Keratinocyte (primary cell): ENCODE measurements around the gene FABP1. TPM values are rescaled to one million over a fixed set of nuclear protein-coding genes. Genes with fewer than 3 reads are reported as not detected.

Experiments used
- DNase-seq: peaks from one replicate; pipeline ENCODE4 v3.0.0-alpha.2; 2011; ENCODE audit warnings: low read depth, missing footprints, low spot score
- FAIRE-seq: peaks from 2 replicates; lab custom pipeline; 2011; peaks lifted over from hg19 to GRCh38; lab: Jason Lieb, UNC
- H2AFZ ChIP-seq: 2 replicates; pipeline ENCODE4 v1.6.0; 2012; ENCODE audit warnings: low read length, control low read depth, inconsistent platforms; ENCODE audit not compliant: control insufficient read depth
- H3K27ac ChIP-seq: 2 replicates; pipeline ENCODE4 v1.5.1; 2011; ENCODE audit warnings: low read length; ENCODE audit not compliant: control insufficient read depth, insufficient read depth
- H3K27me3 ChIP-seq: 3 replicates; pipeline ENCODE4 v1.6.0; 2011; ENCODE audit warnings: low read length; ENCODE audit not compliant: control insufficient read depth, insufficient read depth; ENCODE audit errors: extremely low read depth
- H3K36me3 ChIP-seq, 2 experiments: 2 replicates in 1 of 2; 3 replicates in 1 of 2; pipeline ENCODE4 v1.5.1; 2011; ENCODE audit warnings: low read length in 2 of 2, mild to moderate bottlenecking in 1 of 2; ENCODE audit not compliant: control insufficient read depth in 2 of 2, insufficient read depth in 2 of 2; ENCODE audit errors: extremely low read depth in 1 of 2
- H3K4me1 ChIP-seq: 3 replicates; pipeline ENCODE4 v1.5.1; 2011; ENCODE audit warnings: low read length; ENCODE audit not compliant: control insufficient read depth, insufficient read depth; ENCODE audit errors: extremely low read depth
- H3K4me2 ChIP-seq: 3 replicates; pipeline ENCODE4 v1.6.0; 2011; ENCODE audit warnings: low read depth, low read length; ENCODE audit not compliant: control insufficient read depth, insufficient read depth; ENCODE audit errors: extremely low read depth
- H3K4me3 ChIP-seq, 3 experiments: fragments of 200-600 bp in 1 of 3; sonication (generic) in 1 of 3; 2 replicates in 2 of 3; 3 replicates in 1 of 3; pipeline ENCODE4 v1.5.1; 2011 to 2016; ENCODE audit warnings: low read length in 3 of 3, mild to moderate bottlenecking in 3 of 3, control low read depth in 2 of 3, inconsistent platforms in 1 of 3, low read depth in 1 of 3, mixed read lengths in 1 of 3, mixed run types in 1 of 3, moderate library complexity in 1 of 3; ENCODE audit not compliant: control insufficient read depth in 2 of 3, insufficient read depth in 2 of 3; ENCODE audit errors: extremely low read depth in 1 of 3
- H3K79me2 ChIP-seq: 2 replicates; pipeline ENCODE4 v1.6.0; 2012; ENCODE audit warnings: low read length; ENCODE audit not compliant: control insufficient read depth, insufficient read depth
- H3K9ac ChIP-seq: 3 replicates; pipeline ENCODE4 v1.6.0; 2011; ENCODE audit warnings: low read length; ENCODE audit not compliant: control insufficient read depth, insufficient read depth; ENCODE audit errors: extremely low read depth
- H3K9me1 ChIP-seq: 3 replicates; pipeline ENCODE4 v1.6.0; 2011; ENCODE audit warnings: low read length; ENCODE audit not compliant: control insufficient read depth, insufficient read depth; ENCODE audit errors: extremely low read depth
- H3K9me3 ChIP-seq: 2 replicates; pipeline ENCODE4 v1.5.1; 2012; ENCODE audit warnings: low read depth, low read length; ENCODE audit not compliant: control insufficient read depth
- H4K20me1 ChIP-seq: 3 replicates; pipeline ENCODE4 v1.6.0; 2011; ENCODE audit warnings: low read length; ENCODE audit not compliant: control insufficient read depth, insufficient read depth; ENCODE audit errors: extremely low read depth
- CTCF ChIP-seq, 3 experiments: IDR thresholded peaks in 1 of 3; conservative IDR thresholded peaks in 1 of 3; optimal IDR thresholded peaks in 1 of 3; 2 replicates in 2 of 3; 3 replicates in 1 of 3; pipeline versions ENCODE3 to v1.5.1; 2011; ENCODE audit warnings: low read length in 3 of 3, mild to moderate bottlenecking in 3 of 3, moderate library complexity in 2 of 3, control low read depth in 1 of 3, inconsistent platforms in 1 of 3; ENCODE audit not compliant: insufficient read depth in 2 of 3; ENCODE audit errors: extremely low read depth in 1 of 3
- EZH2 ChIP-seq: IDR thresholded peaks from one replicate; pipeline ENCODE4 v1.6.1; 2012; ENCODE audit warnings: inconsistent platforms, mild to moderate bottlenecking, low read length, moderate library complexity
- dilution Hi-C: fragments of 300-500 bp; cut with MboI; formaldehyde crosslinking; loops from one replicate; pipeline ENCODE4 v1.7.0; 2020; ENCODE audit warnings: low sequenced_read_pairs; ENCODE audit not compliant: extremely low pct_ligation_motif_present
- polyA plus RNA-seq, 5 experiments: library from polyadenylated mRNA; depleted of rRNA in 3 of 5; stranded (reverse) in 3 of 5; stranded (forward) in 1 of 5; unstranded in 1 of 5; fragments of >200 nt; gene quantifications; 1 replicate in 1 of 5; 2 replicates in 3 of 5; 3 replicates in 1 of 5; pipeline versions ENCODE4 v1.2.1 to v1.2.3, GENCODE V29; 2011 to 2012; ENCODE audit warnings: missing spikeins in 2 of 5, low read depth in 1 of 5, low replicate concordance in 1 of 5

FABP1 gene
- polyA plus RNA-seq, 1 donor (not counting 4 experiments of a cell fraction or from before 2014, with no cell fraction given), result not detected

- Histone ChIP-seq H3K27me3 (peaks cover 4% of the 10 kb centered on the region), H3K36me3 (no peaks in the 10 kb centered on the region), H2AFZ (no peak overlapping the region), H3K27ac (no peak overlapping the region), H4K20me1 (no peaks in the 10 kb centered on the region), H3K79me2 (no peaks in the 10 kb centered on the region), H3K9me1 (no peaks in the 10 kb centered on the region), H3K4me1 (peaks cover 3% of the 10 kb centered on the region), H3K4me3 (no peak overlapping the region), H3K9ac (no peak overlapping the region), H3K4me2 (no peak overlapping the region), H3K9me3 (no peaks in the 10 kb centered on the region)
- DNase-seq (no peak), FAIRE-seq (no peak)
- no peak for TF ChIP-seq CTCF (optimal IDR thresholded peaks at IDR 0.05 in 1 of 3, IDR thresholded peaks at IDR 0.05 in 1 of 3, conservative IDR thresholded peaks at IDR 0.05 in 1 of 3; ENCODE audit: extremely low read depth in 1 of 3, insufficient read depth in 2 of 3, low read length in 3 of 3)
- TF ChIP-seq EZH2, result no peak
- dilution Hi-C loops, result no loop called here
Observed at GRCh38 chr2:88097192-88097591, 30.7 kb downstream of the FABP1 start.

DNA sequence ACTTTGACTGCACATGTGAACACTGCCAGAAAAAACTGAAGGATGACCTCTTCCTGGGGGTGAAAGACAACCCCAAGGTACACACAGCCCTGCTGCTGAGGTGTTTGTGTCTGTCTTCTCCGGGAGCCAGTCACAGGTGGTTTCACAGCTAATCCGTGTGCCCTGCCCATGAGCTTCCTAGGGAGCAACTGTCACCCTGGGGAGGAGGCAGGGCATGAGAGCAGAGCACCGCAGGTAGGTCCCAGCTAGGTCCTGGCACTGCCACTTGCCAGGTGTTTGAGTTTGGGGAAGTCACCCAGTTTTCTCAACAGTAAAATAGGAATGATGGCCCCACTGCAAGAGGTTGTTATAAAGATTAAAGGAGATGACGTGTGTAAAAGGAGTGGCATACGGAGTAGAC lies 31.2 kb downstream of the FABP1 start:
- no peak overlapping the region for H3K27ac ChIP-seq
- no peaks in the 10 kb centered on the region for H3K36me3 ChIP-seq
- peaks cover 4% of the 10 kb centered on the region for H3K27me3 ChIP-seq
- DNase-seq, result no peak
- no peak overlapping the region for H3K4me2 ChIP-seq
- H3K4me1 ChIP-seq, result peaks cover 3% of the 10 kb centered on the region
- H3K9me1 ChIP-seq, result no peaks in the 10 kb centered on the region
- no peak for FAIRE-seq
- H4K20me1 ChIP-seq, result no peaks in the 10 kb centered on the region
- no peaks in the 10 kb centered on the region for H3K9me3 ChIP-seq
- dilution Hi-C loops, result no loop called here
- no peak overlapping the region for H3K4me3 ChIP-seq
- TF ChIP-seq EZH2, result no peak
- no peak for TF ChIP-seq CTCF (optimal IDR thresholded peaks at IDR 0.05 in 1 of 3, IDR thresholded peaks at IDR 0.05 in 1 of 3, conservative IDR thresholded peaks at IDR 0.05 in 1 of 3; ENCODE audit: extremely low read depth in 1 of 3, insufficient read depth in 2 of 3, low read length in 3 of 3)
- no peak overlapping the region for H2AFZ ChIP-seq
- no peaks in the 10 kb centered on the region for H3K79me2 ChIP-seq
- no peak overlapping the region for H3K9ac ChIP-seq
